GM12865 (cell line): Measurements from ENCODE around the gene MACF1.
A peak's percentile ranks its signal among the peaks of the same experiment; 100 is the strongest.

Experiments used
- DNase-seq: peaks from one replicate; pipeline ENCODE4 v3.0.0; 2010; ENCODE audit warnings: low read depth
- H3K4me3 ChIP-seq: 2 replicates; pipeline ENCODE4 v1.5.1; 2011; ENCODE audit warnings: mild to moderate bottlenecking, low read depth, low read length, control low read depth
- CTCF ChIP-seq: IDR thresholded peaks from 2 replicates; pipeline ENCODE4 v1.5.1; 2011; ENCODE audit warnings: low read length, control low read depth, low read depth, inconsistent platforms; ENCODE audit not compliant: insufficient read depth; ENCODE audit errors: missing control alignments

Gene MACF1

GRCh38 chr1:39255222-39255621, 50.7 kb downstream of the MACF1 start:
- no peak for DNase-seq
- no peak overlapping the region for H3K4me3 ChIP-seq
- no peak for TF ChIP-seq CTCF

DNA sequence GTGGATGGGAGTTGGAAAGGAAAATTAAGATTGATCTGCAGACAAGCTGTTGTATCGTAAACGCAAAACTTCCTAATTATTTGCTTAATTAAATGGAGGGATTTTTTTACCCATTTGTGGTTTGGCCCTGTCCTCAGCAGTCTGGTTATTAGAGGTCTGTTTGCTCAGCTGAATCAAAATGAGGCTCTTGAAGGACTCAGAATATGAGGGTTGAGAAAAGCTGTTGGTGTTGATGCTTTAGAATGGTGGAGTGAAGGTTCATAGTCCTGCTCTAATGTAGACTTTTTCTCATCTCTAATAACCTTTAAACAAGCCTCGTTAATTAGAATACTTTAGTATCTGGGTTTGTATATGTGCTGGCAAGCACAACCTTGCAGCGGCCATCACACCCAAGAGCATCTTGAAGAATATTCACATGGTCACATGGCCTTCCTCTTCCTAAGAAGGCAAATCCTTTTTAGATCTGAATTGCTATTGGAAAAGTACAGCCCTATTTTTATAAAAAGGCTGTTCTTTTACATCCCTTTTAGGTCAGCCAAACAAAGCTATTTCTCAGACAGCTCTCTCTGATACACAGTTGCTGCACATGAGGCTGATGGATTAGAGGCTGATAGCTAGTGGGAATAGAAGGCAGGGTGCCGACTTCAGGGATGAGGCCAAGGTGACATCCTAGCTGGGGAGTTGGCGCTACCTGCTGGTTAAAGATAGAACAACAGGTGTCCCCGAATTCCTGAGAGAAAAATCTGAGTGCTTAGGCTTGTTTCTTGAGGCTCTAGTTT, 53.8 kb downstream of the MACF1 start:
- peak; percentile 66 for DNase-seq
- no peak overlapping the region for H3K4me3 ChIP-seq
- peak; percentile 82 for TF ChIP-seq CTCF

- DNase-seq, result no peak
- no peak overlapping the region for H3K4me3 ChIP-seq
- no peak for TF ChIP-seq CTCF
Measured at GRCh38 chr1:39258925-39259244, 54.4 kb downstream of the MACF1 start.

- no peak for TF ChIP-seq CTCF
- no peak overlapping the region; the same call in 1 of the 2 replicates for H3K4me3 ChIP-seq
- DNase-seq, result no peak
Measured at GRCh38 chr1:39261712-39262221, 57.3 kb downstream of the MACF1 start.

GRCh38 chr1:39262802-39263201, 58.3 kb downstream of the MACF1 start:
- no peak overlapping the region for H3K4me3 ChIP-seq
- DNase-seq, result no peak
- TF ChIP-seq CTCF, result no peak

GRCh38 chr1:39266269-39266668, 61.8 kb downstream of the MACF1 start:
- peak; percentile 35 for DNase-seq
- no peak overlapping the region for H3K4me3 ChIP-seq
- peak; percentile 24 for TF ChIP-seq CTCF

GRCh38 chr1:39266792-39267191, 62.3 kb downstream of the MACF1 start:
- no peak for DNase-seq
- no peak for TF ChIP-seq CTCF
- no peak overlapping the region for H3K4me3 ChIP-seq
